Measurements from ENCODE around the gene FLNB.

- TF ChIP-seq EZH2 (optimal IDR thresholded peaks at IDR 0.05; ENCODE audit: low read depth, low read length) (no peak), CTCF (IDR thresholded peaks at IDR 0.05; ENCODE audit: low read length) (no peak)
Observed at GRCh38 chr3:57989646-57990045, 18.6 kb upstream of the FLNB start.
